Measurements from ENCODE around the gene FSTL5. TPM values are rescaled to one million over a fixed set of nuclear protein-coding genes. Genes with fewer than 3 reads are reported as not detected.
A peak's percentile ranks its signal among the peaks of the same experiment; 100 is the strongest.

The FSTL5 gene
- total and polyA plus RNA-seq, 2 of the 8 experiments (the other 6 are each of a cell fraction or from before 2014, with no cell fraction given) = 0.09 to 0.32 TPM

DNA sequence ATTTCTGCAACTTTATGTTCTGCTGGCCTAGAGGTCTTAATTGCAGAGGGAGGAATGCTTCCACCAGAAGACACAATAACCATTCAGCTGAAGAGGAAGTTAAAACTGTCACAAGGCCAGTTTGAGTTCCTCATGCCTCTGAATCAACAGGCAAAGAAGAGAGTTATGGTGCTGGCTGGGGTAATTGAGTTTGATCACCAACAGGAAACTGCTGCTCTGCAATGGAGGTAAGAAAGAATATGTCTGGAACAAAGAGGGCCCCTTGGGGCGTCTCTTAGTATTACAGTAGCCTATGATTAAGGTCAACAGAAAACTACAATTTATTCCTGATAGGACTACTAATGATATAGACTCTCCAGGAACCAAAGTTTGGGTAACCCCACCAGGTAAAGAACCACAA is 744.0 kb downstream of the FSTL5 start:
- WGBS, 2 experiments (ENCODE audit: extremely low coverage in 1 of 2, insufficient coverage in 1 of 2, insufficient read length in 1 of 2, insufficient replicate concordance in 2 of 2, low coverage in 1 of 2, low lambda C conversion rate in 2 of 2, missing lambda C conversion rate in 1 of 2) = 88% methylated on average over 1 of the region's 1 CpG; no CpG with 5 or more reads in 1 of the 2 experiments
- no peak overlapping the region for H4K5ac ChIP-seq (ENCODE audit: insufficient read length, low read depth, low read length)
- H2BK20ac ChIP-seq (ENCODE audit: low read length) = no peak overlapping the region
- no peak overlapping the region for H3K18ac ChIP-seq (ENCODE audit: extremely low read depth, low read length)
- no peak overlapping the region for H2BK5ac ChIP-seq (ENCODE audit: low read depth, low read length)
- H3K79me2 ChIP-seq (ENCODE audit: control insufficient read depth in 1 of 2, insufficient read depth in 2 of 2, low read length in 2 of 2) = no peaks in the 10 kb centered on the region
- H2BK15ac ChIP-seq (ENCODE audit: low read length) = no peak overlapping the region
- H3K4me2 ChIP-seq (ENCODE audit: insufficient read depth in 1 of 2, low read depth in 2 of 2, low read length in 2 of 2) = no peak overlapping the region
- no peaks in the 10 kb centered on the region for H3K23me2 ChIP-seq (ENCODE audit: low read depth, low read length)
- no peak overlapping the region for H3K14ac ChIP-seq (ENCODE audit: insufficient read length)
- H3K27ac ChIP-seq (ENCODE audit: low read depth, low read length) = no peak overlapping the region
- no peak overlapping the region for H2BK120ac ChIP-seq (replicated peaks; ENCODE audit: low read depth, low read length)
- no peak overlapping the region for H3K4ac ChIP-seq (replicated peaks; ENCODE audit: insufficient read length, low read depth, low read length)
- DNase-seq (ENCODE audit: low read depth in 1 of 2, low spot score in 2 of 2) (peak in 1 of 2 experiments; percentile 51), FAIRE-seq (no peak)
- H3K27me3 ChIP-seq (replicated peaks in 1 of 4; ENCODE audit: control insufficient read depth in 3 of 4, extremely low read depth in 1 of 4, insufficient read depth in 3 of 4, low read length in 3 of 4) = no peaks in the 10 kb centered on the region
- H3K4me1 ChIP-seq (replicated peaks in 1 of 4; ENCODE audit: control insufficient read depth in 3 of 4, insufficient read depth in 4 of 4, low read length in 3 of 4) = no peaks in the 10 kb centered on the region
- no peaks in the 10 kb centered on the region for H4K20me1 ChIP-seq (replicated peaks in 1 of 2; ENCODE audit: control insufficient read depth in 1 of 2, insufficient read depth in 2 of 2, low read length in 2 of 2)
- no peaks in the 10 kb centered on the region for H3K79me1 ChIP-seq (ENCODE audit: low read depth, low read length)
- no peaks in the 10 kb centered on the region for H3K9me3 ChIP-seq (ENCODE audit: insufficient read depth in 2 of 2, low read depth in 1 of 2, low read length in 1 of 2)
- no peak overlapping the region for H3K56ac ChIP-seq (replicated peaks; ENCODE audit: insufficient read length, low read depth, low read length)
- H4K91ac ChIP-seq (replicated peaks; ENCODE audit: insufficient read length, low read length) = no peak overlapping the region
- no peak overlapping the region for H2AK5ac ChIP-seq (ENCODE audit: low read depth, low read length)
- H3K36me3 ChIP-seq (ENCODE audit: control insufficient read depth in 2 of 4, insufficient read depth in 4 of 4, low read length in 3 of 4) = no peaks in the 10 kb centered on the region
- no peak overlapping the region for H3K23ac ChIP-seq (ENCODE audit: insufficient read length)
- POLR2A ChIA-PET (ENCODE audit: partially characterized antibody) = no interaction called here
- CTCF ChIA-PET (ENCODE audit: partially characterized antibody) = interaction anchor here (0.9 to 1.3 kb wide), 3 partner anchors 10 to 100 kb away, joined by 3 to 5 read pairs (median 3); no protein-coding TSS in a partner anchor
- H3K4me3 ChIP-seq (ENCODE audit: extremely low read depth in 1 of 4, insufficient read depth in 2 of 4, low read depth in 3 of 4, low read length in 4 of 4) = no peak overlapping the region
- H2AFZ ChIP-seq (ENCODE audit: low read length) = peak overlapping the region; percentile 84
- no peak overlapping the region for H3K9ac ChIP-seq (replicated peaks in 1 of 4; ENCODE audit: extremely low read depth in 1 of 4, low read depth in 3 of 4, low read length in 3 of 4)
- no peak overlapping the region for H2BK12ac ChIP-seq (ENCODE audit: low read depth, low read length)
- H4K8ac ChIP-seq (ENCODE audit: extremely low read depth, insufficient read depth, low read length) = no peak overlapping the region
- TF ChIP-seq TCF12 (IDR thresholded peaks at IDR 0.05; ENCODE audit: low read depth, low read length) (no peak), ASH2L (IDR thresholded peaks at IDR 0.05; ENCODE audit: low read length) (no peak), RAD21 (IDR thresholded peaks at IDR 0.05 in 1 of 2, conservative IDR thresholded peaks at IDR 0.05 in 1 of 2; ENCODE audit: low read depth in 2 of 2, low read length in 2 of 2) (peak; percentile 67 to 74), SIRT6 (IDR thresholded peaks at IDR 0.05; ENCODE audit: low read length) (no peak), SIX5 (IDR thresholded peaks at IDR 0.05; ENCODE audit: low read depth, low read length) (no peak), ZNF274 (IDR thresholded peaks at IDR 0.05; ENCODE audit: borderline replicate concordance, extremely low read depth, low read length) (no peak), CREB1 (IDR thresholded peaks at IDR 0.05) (no peak), YY1 (IDR thresholded peaks at IDR 0.05; ENCODE audit: low read depth, low read length) (no peak), SUZ12 (IDR thresholded peaks at IDR 0.05; ENCODE audit: low read length) (no peak), SP2 (IDR thresholded peaks at IDR 0.05; ENCODE audit: low read length) (no peak)
- TF ChIP-seq, protein P1, sequence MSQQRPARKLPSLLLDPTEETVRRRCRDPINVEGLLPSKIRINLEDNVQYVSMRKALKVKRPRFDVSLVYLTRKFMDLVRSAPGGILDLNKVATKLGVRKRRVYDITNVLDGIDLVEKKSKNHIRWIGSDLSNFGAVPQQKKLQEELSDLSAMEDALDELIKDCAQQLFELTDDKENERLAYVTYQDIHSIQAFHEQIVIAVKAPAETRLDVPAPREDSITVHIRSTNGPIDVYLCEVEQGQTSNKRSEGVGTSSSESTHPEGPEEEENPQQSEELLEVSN (IDR thresholded peaks at IDR 0.05) = no peak
- TF ChIP-seq, protein P2, sequence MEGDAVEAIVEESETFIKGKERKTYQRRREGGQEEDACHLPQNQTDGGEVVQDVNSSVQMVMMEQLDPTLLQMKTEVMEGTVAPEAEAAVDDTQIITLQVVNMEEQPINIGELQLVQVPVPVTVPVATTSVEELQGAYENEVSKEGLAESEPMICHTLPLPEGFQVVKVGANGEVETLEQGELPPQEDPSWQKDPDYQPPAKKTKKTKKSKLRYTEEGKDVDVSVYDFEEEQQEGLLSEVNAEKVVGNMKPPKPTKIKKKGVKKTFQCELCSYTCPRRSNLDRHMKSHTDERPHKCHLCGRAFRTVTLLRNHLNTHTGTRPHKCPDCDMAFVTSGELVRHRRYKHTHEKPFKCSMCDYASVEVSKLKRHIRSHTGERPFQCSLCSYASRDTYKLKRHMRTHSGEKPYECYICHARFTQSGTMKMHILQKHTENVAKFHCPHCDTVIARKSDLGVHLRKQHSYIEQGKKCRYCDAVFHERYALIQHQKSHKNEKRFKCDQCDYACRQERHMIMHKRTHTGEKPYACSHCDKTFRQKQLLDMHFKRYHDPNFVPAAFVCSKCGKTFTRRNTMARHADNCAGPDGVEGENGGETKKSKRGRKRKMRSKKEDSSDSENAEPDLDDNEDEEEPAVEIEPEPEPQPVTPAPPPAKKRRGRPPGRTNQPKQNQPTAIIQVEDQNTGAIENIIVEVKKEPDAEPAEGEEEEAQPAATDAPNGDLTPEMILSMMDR (IDR thresholded peaks at IDR 0.05; ENCODE audit: control extremely low read depth in 1 of 3, insufficient read depth in 1 of 3, low read depth in 1 of 3, low read length in 3 of 3) = peak in 2 of 3 experiments; percentile 38 to 40; a peak in 2 of 4 replicates

Data from H1 (cell line).